Endothelial cell of hepatic sinusoid (primary cell): ENCODE data around the gene RPL15.

Source experiments
- in situ Hi-C: cut with HindIII; loops from 2 replicates; pipeline ENCODE4 v1.10.0; 2017; ENCODE audit warnings: low sequenced_read_pairs

The RPL15 gene

GRCh38 chr3:23956701-23957100 lies 39.8 kb downstream of the RPL15 start:
- in situ Hi-C loops = no loop called here

- in situ Hi-C loops = no loop called here
Measured at GRCh38 chr3:23959135-23959900, 42.4 kb downstream of the RPL15 start.

DNA sequence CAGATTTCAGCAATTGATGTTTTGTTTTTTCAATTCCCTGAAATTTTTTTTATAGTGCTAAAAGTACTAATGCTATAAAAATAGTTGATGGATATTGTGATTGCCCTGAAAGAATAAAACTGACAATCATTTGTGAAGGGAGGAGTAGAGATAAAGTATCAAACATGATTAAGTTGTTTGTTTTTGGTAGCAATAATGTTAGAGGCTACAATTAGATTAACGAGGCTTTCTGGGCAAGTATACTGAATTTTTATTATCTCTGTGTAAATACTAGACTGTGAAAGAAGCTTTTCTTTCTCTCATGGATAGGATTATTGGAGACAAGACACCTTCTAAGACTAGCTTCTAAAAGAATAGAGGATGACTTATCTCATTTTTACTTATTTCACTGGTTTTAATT lies 43.7 kb downstream of the RPL15 start:
- in situ Hi-C loops = no loop called here

GRCh38 chr3:23961066-23961465 lies 44.1 kb downstream of the RPL15 start:
- in situ Hi-C loops = no loop called here

GRCh38 chr3:23961913-23962312 lies 45.0 kb downstream of the RPL15 start:
- in situ Hi-C loops = no loop called here

DNA sequence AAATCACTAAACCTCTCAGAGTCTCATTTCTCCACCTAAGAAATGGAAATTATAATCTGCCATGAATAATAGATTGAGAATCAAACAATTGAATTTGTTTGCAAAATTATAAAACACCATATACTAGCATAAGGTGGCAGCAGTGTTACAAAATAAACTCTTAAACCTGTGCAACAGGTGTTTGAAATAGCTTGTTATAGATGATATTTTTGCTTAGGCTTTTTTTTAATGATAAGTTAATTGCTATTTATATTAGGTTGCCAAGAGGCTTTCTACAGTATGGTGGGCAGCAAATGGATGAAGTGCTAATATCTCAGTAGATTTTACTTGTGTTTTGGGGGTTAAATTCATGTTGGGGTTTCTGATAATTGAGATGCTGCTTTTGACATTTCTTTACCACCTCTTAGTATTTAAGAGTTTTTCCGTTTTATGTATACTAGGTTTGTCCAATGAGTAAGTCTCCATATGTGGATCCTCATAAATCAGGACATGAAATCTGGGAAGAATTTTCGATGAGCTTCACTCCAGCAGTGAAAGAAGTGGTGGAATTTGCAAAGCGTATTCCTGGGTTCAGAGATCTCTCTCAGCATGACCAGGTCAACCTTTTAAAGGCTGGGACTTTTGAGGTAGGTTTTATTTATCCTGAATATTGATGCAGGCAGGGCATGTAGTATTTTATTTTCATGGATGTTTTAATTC lies 47.8 kb downstream of the RPL15 start:
- in situ Hi-C loops = no loop called here

DNA sequence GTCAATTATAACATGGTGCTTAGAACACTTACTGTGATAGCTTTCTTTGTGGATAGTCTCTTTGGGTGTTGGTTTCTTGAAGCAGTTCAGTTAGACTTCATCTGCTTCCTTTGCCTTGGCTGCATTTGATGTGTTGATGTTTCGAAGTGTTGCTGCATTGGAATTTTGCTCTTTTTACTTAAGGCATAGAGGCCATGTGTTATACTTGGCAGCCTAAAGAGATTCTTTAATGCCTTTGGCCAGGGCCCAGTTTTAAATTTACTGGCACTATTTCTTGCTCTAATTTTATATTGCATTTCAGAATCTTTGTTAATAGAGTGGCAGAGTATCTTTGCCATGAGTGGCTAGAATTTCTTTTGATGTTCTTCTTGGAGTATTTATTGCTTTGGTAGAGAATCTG lies 49.4 kb downstream of the RPL15 start:
- in situ Hi-C loops = no loop called here

- in situ Hi-C loops = no loop called here
Measured at GRCh38 chr3:23968463-23969184, 51.7 kb downstream of the RPL15 start.

GRCh38 chr3:23969393-23969792 lies 52.5 kb downstream of the RPL15 start:
- in situ Hi-C loops = no loop called here
